HepG2 (cell line): ENCODE measurements around the gene PEX10. TPM values are rescaled to one million over a fixed set of nuclear protein-coding genes. Genes with fewer than 3 reads are reported as not detected.

ENCODE experiments used
- ATAC-seq: fragments of 200-7000 bp; cut with Tn5 transposase; 3 replicates; pipeline ENCODE4 v1.9.1; 2020; ENCODE audit warnings: mild to moderate bottlenecking, moderate library complexity
- BruUV-seq: library from RNA; stranded (reverse); fragments of 400-500 nt; replicated peaks from 2 replicates; lab custom pipeline; 2021; lab: Mats Ljungman, UMichigan
- CTCF ChIA-PET: fragments of 300-600 bp; formaldehyde crosslinking; extraction: SDS; loops from one replicate; lab custom pipeline; 2021; ENCODE audit warnings: low total read pairs, inconsistent platforms, low intra/inter-chr PET ratio; lab: Yijun Ruan, JAX
- POLR2A ChIA-PET: fragments of 350-600 bp; sonication (Branson Sonifier 250); formaldehyde crosslinking; loops from one replicate; lab custom pipeline; 2020; ENCODE audit warnings: antibody characterized with exemption, inconsistent platforms; lab: Yijun Ruan, JAX
- DNase-seq: peaks from one replicate; pipeline ENCODE4 v3.0.0-alpha.2; 2015; ENCODE audit warnings: low spot score
- FAIRE-seq: peaks from 3 replicates; lab custom pipeline; 2011; peaks lifted over from hg19 to GRCh38; lab: Jason Lieb, UNC
- H2AFZ ChIP-seq: one replicate; pipeline ENCODE4 v1.6.1; 2011; ENCODE audit warnings: low read length, inconsistent platforms
- H3K27ac ChIP-seq: fragments of 300-600 bp; 3 replicates; pipeline ENCODE4 v1.8.0; 2011; ENCODE audit warnings: mixed run types, mild to moderate bottlenecking, mixed read lengths, low read length, inconsistent platforms; ENCODE audit not compliant: insufficient read depth; ENCODE audit errors: extremely low read length
- H3K27me3 ChIP-seq, 2 experiments: fragments of 200-600 bp in 1 of 2; 2 replicates in 1 of 2; 3 replicates in 1 of 2; pipeline versions ENCODE4 v1.6.0 to v1.8.0; 2011; ENCODE audit warnings: low read length in 2 of 2, mild to moderate bottlenecking in 2 of 2, moderate library complexity in 2 of 2, inconsistent platforms in 1 of 2; ENCODE audit not compliant: insufficient read depth in 2 of 2, control insufficient read depth in 1 of 2
- H3K36me3 ChIP-seq, 2 experiments: fragments of 200-600 bp in 1 of 2; replicated peaks in 1 of 2; 2 replicates in 1 of 2; 3 replicates in 1 of 2; pipeline versions ENCODE4 v1.5.1 to v1.8.0; 2011; ENCODE audit warnings: low read length in 2 of 2, inconsistent platforms in 1 of 2; ENCODE audit not compliant: insufficient read depth in 2 of 2, control insufficient read depth in 1 of 2
- H3K4me1 ChIP-seq: 2 replicates; pipeline ENCODE4 v1.5.1; 2012; ENCODE audit warnings: low read length, inconsistent platforms; ENCODE audit not compliant: insufficient read depth
- H3K4me2 ChIP-seq: 2 replicates; pipeline ENCODE4 v1.6.0; 2011; ENCODE audit warnings: low read depth, low read length, inconsistent platforms
- H3K4me3 ChIP-seq, 3 experiments: fragments of 200-600 bp in 1 of 3; sonication (generic), shearing (Covaris generic) in 1 of 3; replicated peaks in 1 of 3; 2 replicates each; pipeline ENCODE4 v1.5.1; 2011 to 2016; ENCODE audit warnings: low read length in 3 of 3, inconsistent platforms in 2 of 3, low read depth in 2 of 3, mild to moderate bottlenecking in 2 of 3, control low read depth in 1 of 3, mixed read lengths in 1 of 3; ENCODE audit not compliant: insufficient read depth in 1 of 3
- H3K79me2 ChIP-seq: one replicate; pipeline ENCODE4 v1.6.1; 2011; ENCODE audit warnings: low read length, inconsistent platforms; ENCODE audit not compliant: insufficient read depth
- H3K9ac ChIP-seq: 2 replicates; pipeline ENCODE4 v1.6.0; 2011; ENCODE audit warnings: mild to moderate bottlenecking, low read depth, low read length, inconsistent platforms; ENCODE audit not compliant: insufficient read depth
- H3K9me3 ChIP-seq: 2 replicates; pipeline ENCODE4 v1.5.1; 2012; ENCODE audit warnings: mild to moderate bottlenecking, low read length
- H4K20me1 ChIP-seq: 2 replicates; pipeline ENCODE4 v1.6.0; 2011; ENCODE audit warnings: inconsistent platforms, mild to moderate bottlenecking, low read length, moderate library complexity; ENCODE audit not compliant: insufficient read depth
- AGO2 ChIP-seq: fragments of 200-400 bp; formaldehyde crosslinking; optimal IDR thresholded peaks from 2 replicates; pipeline ENCODE3; 2017; ENCODE audit warnings: mild to moderate bottlenecking, low read depth, low read length, moderate library complexity
- FOXM1 ChIP-seq: sonication (generic); formaldehyde crosslinking; IDR thresholded peaks from 2 replicates; pipeline ENCODE4 v1.5.0; 2020; ENCODE audit warnings: missing genetic modification reagents
- NR0B2 ChIP-seq: sonication (generic); formaldehyde crosslinking; IDR thresholded peaks from 2 replicates; pipeline ENCODE4 v1.4.0; 2020; ENCODE audit warnings: mild to moderate bottlenecking, missing genetic modification reagents
- SALL2 ChIP-seq: sonication (generic); formaldehyde crosslinking; IDR thresholded peaks from 2 replicates; pipeline ENCODE4 v1.8.1; 2023; ENCODE audit warnings: mild to moderate bottlenecking, missing genetic modification reagents, inconsistent platforms
- SAP130 ChIP-seq: IDR thresholded peaks from 2 replicates; pipeline ENCODE4 v1.6.1; 2016; ENCODE audit warnings: low read depth
- SCMH1 ChIP-seq: sonication (generic); formaldehyde crosslinking; IDR thresholded peaks from 2 replicates; pipeline ENCODE4 v1.9.0; 2021; ENCODE audit warnings: missing genetic modification reagents, mild to moderate bottlenecking, borderline replicate concordance
- ZKSCAN1 ChIP-seq: fragments of 150-350 bp; IDR thresholded peaks from 2 replicates; pipeline ENCODE4 v1.6.1; 2014; ENCODE audit warnings: low read length
- ZNF564 ChIP-seq: sonication (generic); formaldehyde crosslinking; IDR thresholded peaks from 2 replicates; pipeline ENCODE4 v1.8.1; 2023; ENCODE audit warnings: mild to moderate bottlenecking, missing genetic modification reagents
- ZNF703 ChIP-seq: sonication (generic); formaldehyde crosslinking; IDR thresholded peaks from 2 replicates; pipeline ENCODE4 v1.5.1; 2020; ENCODE audit warnings: missing genetic modification reagents, mild to moderate bottlenecking, moderate library complexity, borderline replicate concordance
- ZNF773 ChIP-seq: sonication (generic); formaldehyde crosslinking; IDR thresholded peaks from 2 replicates; pipeline ENCODE4 v1.4.0; 2020; ENCODE audit warnings: missing genetic modification reagents, borderline replicate concordance
- WGBS: methylation state at CpG from one replicate; pipeline ENCODE4 v1.1.6; 2017; ENCODE audit warnings: low lambda C conversion rate; 5-methylcytosine and 5-hydroxymethylcytosine counted together
- in situ Hi-C: cut with HindIII; loops from 2 replicates; pipeline ENCODE4 v1.10.0; 2017; ENCODE audit warnings: low pct_unique_long_range_greater_than_20kb; ENCODE audit not compliant: extremely low pct_ligation_motif_present
- intact Hi-C: fragments of 100-400 bp; cut with micrococcal nuclease; formaldehyde crosslinking; loops from one replicate; pipeline ENCODE4 v1.10.0; 2022; ENCODE audit not compliant: unreplicated experiment
- polyA plus RNA-seq, 8 experiments: library from polyadenylated mRNA; depleted of rRNA in 3 of 8; stranded (reverse) in 7 of 8; unstranded in 1 of 8; fragments of >200 nt; fragmentation: Illumina TruSeq in 4 of 8; extraction: Trizol in 4 of 8; gene quantifications; 2 replicates each; pipeline versions ENCODE4 v1.2.1 to v1.2.3, GENCODE V29; 2011 to 2016; ENCODE audit warnings: low read depth in 4 of 8, missing spikeins in 1 of 8, mixed read lengths in 1 of 8; ENCODE audit not compliant: insufficient read depth in 1 of 8
- total RNA-seq, 5 experiments: library from RNA; depleted of rRNA; stranded (reverse); fragments of >200 nt; fragmentation: Illumina TruSeq; extraction: Trizol; gene quantifications; 2 replicates each; pipeline ENCODE4 v1.2.3, GENCODE V29; 2016; ENCODE audit warnings: low read depth in 1 of 5
- TF ChIP-seq, protein P1 (sequence below): IDR thresholded peaks from 2 replicates; pipeline ENCODE4 v1.6.1; 2016; ENCODE audit warnings: mild to moderate bottlenecking, missing biosample characterization, missing genetic modification reagents
- TF ChIP-seq, protein P2 (sequence below): sonication (generic); formaldehyde crosslinking; IDR thresholded peaks from 2 replicates; pipeline ENCODE4 v1.4.0; 2020; ENCODE audit warnings: mild to moderate bottlenecking, low read depth, missing genetic modification reagents

The PEX10 gene
- total and polyA plus RNA-seq, 2 of the 13 experiments (the other 11 are each of a cell fraction or from before 2014, with no cell fraction given), result 16.1 to 39.6 TPM

- Histone ChIP-seq H3K4me3 (no peak overlapping the region), H3K9me3 (no peaks in the 10 kb centered on the region), H3K27ac (no peak overlapping the region), H2AFZ (no peak overlapping the region), H3K9ac (no peak overlapping the region), H3K27me3 (no peaks in the 10 kb centered on the region), H3K4me1 (peaks cover 29% of the 10 kb centered on the region), H3K4me2 (no peak overlapping the region), H3K79me2 (no peaks in the 10 kb centered on the region), H3K36me3 (no peaks in the 10 kb centered on the region), H4K20me1 (no peaks in the 10 kb centered on the region)
- ATAC-seq (no peak), DNase-seq (no peak), FAIRE-seq (no peak)
- POLR2A ChIA-PET, result no interaction called here
- in situ Hi-C loops, result loop anchor here (5.0 kb wide), 1 partner anchor 188 kb away; the partner anchor contains the start of gene FAAP20
- WGBS, result 90% methylated on average over 19 of the region's 23 CpGs
- CTCF ChIA-PET, result no interaction called here
- TF ChIP-seq SAP130 (CRISPR knock-in tag), result no peak
- no peak for TF ChIP-seq ZNF773 (CRISPR knock-in tag)
- no peak for TF ChIP-seq ZNF703
- TF ChIP-seq SALL2, result no peak
- TF ChIP-seq AGO2, result peak; percentile 43
- intact Hi-C loops, result loop anchor here (5.0 kb wide), 1 partner anchor 68 kb away; no protein-coding TSS in a partner anchor
- no TSS peak for BruUV-seq
These were observed 32.5 kb downstream of the PEX10 start for GRCh38 chr1:2379733-2380404.

GRCh38 chr1:2378956-2379732 lies 33.2 kb downstream of the PEX10 start:
- WGBS, result 79% methylated on average over 18 of the region's 18 CpGs
- Histone ChIP-seq H3K27ac (no peak overlapping the region), H3K9ac (no peak overlapping the region), H3K4me1 (peaks cover 21% of the 10 kb centered on the region), H3K4me2 (no peak overlapping the region), H3K79me2 (no peaks in the 10 kb centered on the region), H3K9me3 (no peaks in the 10 kb centered on the region), H3K36me3 (no peaks in the 10 kb centered on the region), H3K27me3 (no peaks in the 10 kb centered on the region), H2AFZ (no peak overlapping the region), H3K4me3 (no peak overlapping the region), H4K20me1 (no peaks in the 10 kb centered on the region)
- intact Hi-C loops (no loop called here), in situ Hi-C loops (no loop called here)
- no TSS peak for BruUV-seq
- ATAC-seq (no peak), DNase-seq (no peak), FAIRE-seq (no peak)
- ChIA-PET CTCF (no interaction called here), POLR2A (no interaction called here)
- TF ChIP-seq, protein P1, sequence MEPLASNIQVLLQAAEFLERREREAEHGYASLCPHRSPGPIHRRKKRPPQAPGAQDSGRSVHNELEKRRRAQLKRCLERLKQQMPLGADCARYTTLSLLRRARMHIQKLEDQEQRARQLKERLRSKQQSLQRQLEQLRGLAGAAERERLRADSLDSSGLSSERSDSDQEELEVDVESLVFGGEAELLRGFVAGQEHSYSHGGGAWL (CRISPR knock-in tag), result no peak
- no peak for TF ChIP-seq ZKSCAN1
- TF ChIP-seq ZNF564, result no peak
- no peak for TF ChIP-seq SCMH1 (CRISPR knock-in tag)
- TF ChIP-seq, protein P2, sequence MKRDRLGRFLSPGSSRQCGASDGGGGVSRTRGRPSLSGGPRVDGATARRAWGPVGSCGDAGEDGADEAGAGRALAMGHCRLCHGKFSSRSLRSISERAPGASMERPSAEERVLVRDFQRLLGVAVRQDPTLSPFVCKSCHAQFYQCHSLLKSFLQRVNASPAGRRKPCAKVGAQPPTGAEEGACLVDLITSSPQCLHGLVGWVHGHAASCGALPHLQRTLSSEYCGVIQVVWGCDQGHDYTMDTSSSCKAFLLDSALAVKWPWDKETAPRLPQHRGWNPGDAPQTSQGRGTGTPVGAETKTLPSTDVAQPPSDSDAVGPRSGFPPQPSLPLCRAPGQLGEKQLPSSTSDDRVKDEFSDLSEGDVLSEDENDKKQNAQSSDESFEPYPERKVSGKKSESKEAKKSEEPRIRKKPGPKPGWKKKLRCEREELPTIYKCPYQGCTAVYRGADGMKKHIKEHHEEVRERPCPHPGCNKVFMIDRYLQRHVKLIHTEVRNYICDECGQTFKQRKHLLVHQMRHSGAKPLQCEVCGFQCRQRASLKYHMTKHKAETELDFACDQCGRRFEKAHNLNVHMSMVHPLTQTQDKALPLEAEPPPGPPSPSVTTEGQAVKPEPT (CRISPR knock-in tag), result no peak
- TF ChIP-seq NR0B2 (CRISPR knock-in tag), result no peak
- TF ChIP-seq FOXM1, result no peak
